GM21619 (cell line): ENCODE results near the gene ELF4.

Experiments
- ATAC-seq: cut with Tn5 transposase; IDR thresholded peaks from one replicate; pipeline ENCODE4 v1.9.1; 2021; ENCODE audit not compliant: unreplicated experiment

The ELF4 gene

GRCh38 chrX:130110379-130111219 is at the start of gene ELF4:
Gene ELF4 (minus strand): TSS chrX:130110497. CDS start chrX:130081330, 29,167 bp downstream.
- peak; percentile 41 for ATAC-seq

GRCh38 chrX:130159776-130160175 is 49.5 kb upstream of the ELF4 start:
- ATAC-seq = no peak

- no peak for ATAC-seq
Observed at GRCh38 chrX:130158311-130158710, 48.0 kb upstream of the ELF4 start.

- no peak for ATAC-seq
Observed at GRCh38 chrX:130155564-130155963, 45.3 kb upstream of the ELF4 start.

- ATAC-seq = no peak
Observed at GRCh38 chrX:130147631-130148030, 37.3 kb upstream of the ELF4 start.

- ATAC-seq = no peak
Observed at GRCh38 chrX:130145123-130145522, 34.8 kb upstream of the ELF4 start.

GRCh38 chrX:130144509-130144908 is 34.2 kb upstream of the ELF4 start:
- no peak for ATAC-seq

GRCh38 chrX:130139474-130140201 is 29.3 kb upstream of the ELF4 start:
- ATAC-seq = no peak

- ATAC-seq = no peak
Observed at GRCh38 chrX:130136961-130137360, 26.7 kb upstream of the ELF4 start.

GRCh38 chrX:130136496-130136895 is 26.2 kb upstream of the ELF4 start:
- ATAC-seq = no peak

GRCh38 chrX:130130990-130131389 is 20.7 kb upstream of the ELF4 start:
- no peak for ATAC-seq

GRCh38 chrX:130125091-130125874 is 15.0 kb upstream of the ELF4 start:
- no peak for ATAC-seq

- ATAC-seq = no peak
Observed at GRCh38 chrX:130124577-130124976, 14.3 kb upstream of the ELF4 start.

GRCh38 chrX:130121505-130121800 is 11.2 kb upstream of the ELF4 start:
- no peak for ATAC-seq

GRCh38 chrX:130120746-130121504 is 10.6 kb upstream of the ELF4 start:
- ATAC-seq = peak; percentile 71

GRCh38 chrX:130120321-130120731 is 10.0 kb upstream of the ELF4 start:
- peak; percentile 50 for ATAC-seq

GRCh38 chrX:130119312-130119898 is 9.1 kb upstream of the ELF4 start:
- no peak for ATAC-seq

GRCh38 chrX:130118441-130119311 is 8.4 kb upstream of the ELF4 start:
- ATAC-seq = no peak

- no peak for ATAC-seq
Observed at GRCh38 chrX:130117166-130117565, 6.9 kb upstream of the ELF4 start.
